Omental fat pad (tissue), 4 donors: ENCODE measurements around the gene ZNF502. TPM values are rescaled to one million over a fixed set of nuclear protein-coding genes. Genes with fewer than 3 reads are reported as not detected.

Experiments
- ATAC-seq: fragments of 150-250 bp; one replicate; pipeline ENCODE4 v1.9.1; 2016; ENCODE audit warnings: mild to moderate bottlenecking, moderate library complexity; ENCODE audit not compliant: low FRiP score
- DNase-seq: peaks from one replicate; pipeline ENCODE4 v3.0.0-alpha.2; 2019; ENCODE audit warnings: low spot score
- CTCF ChIP-seq, 3 donors: fragments of 450-650 bp; IDR thresholded peaks; one replicate each; pipeline ENCODE4 v1.5.1; 2016 to 2017; ENCODE audit warnings: antibody characterized with exemption in 3 of 3, mild to moderate bottlenecking in 3 of 3, moderate library complexity in 2 of 3
- total RNA-seq, 4 donors: library from RNA; depleted of rRNA; stranded (reverse); fragments of >200 nt; gene quantifications; one replicate each; pipeline ENCODE4 v1.1.0, GENCODE V29; 2016

ZNF502 gene
- total RNA-seq, 4 donors from 2014 or later: 3.3 to 7.3 (median 6.0) TPM

GRCh38 chr3:44764248-44764647 is 51.8 kb downstream of the ZNF502 start:
- no peak for ATAC-seq
- TF ChIP-seq CTCF (IDR thresholded peaks at IDR 0.05): no peak
- no peak for DNase-seq

GRCh38 chr3:44771424-44772098 is 59.1 kb downstream of the ZNF502 start:
- ATAC-seq (no peak), DNase-seq (no peak)
- TF ChIP-seq CTCF (IDR thresholded peaks at IDR 0.05): no peak

- TF ChIP-seq CTCF (IDR thresholded peaks at IDR 0.05): no peak
- DNase-seq (no peak), ATAC-seq (no peak)
Measured at GRCh38 chr3:44772099-44772442, 59.6 kb downstream of the ZNF502 start.

Other genes starting within 250 kb of the ZNF502 start
- 10 to 100 TPM in 1 of 4 donors, 1 to 10 TPM in 3; 4.6 to 10.1 (median 6.6) TPM for gene ZNF445, start 235.0 kb upstream of the ZNF502 start, total RNA-seq
- 1 to 10 TPM; 1.8 to 7.6 (median 3.9) TPM for gene ZKSCAN7, start 157.5 kb upstream of the ZNF502 start, total RNA-seq
- 1 to 10 TPM; 1.4 to 3.5 (median 1.8) TPM for gene ZNF660, start 127.7 kb upstream of the ZNF502 start, total RNA-seq
- 10 to 100 TPM; 10.2 to 19.7 (median 10.8) TPM for gene ZNF197, start 87.6 kb upstream of the ZNF502 start, total RNA-seq
- 10 to 100 TPM in 2 of 4 donors, 1 to 10 TPM in 2; 8.3 to 28.1 (median 12.8) TPM for gene ZNF35, start 63.9 kb upstream of the ZNF502 start, total RNA-seq
- 1 to 10 TPM; 1.9 to 5.4 (median 2.7) TPM for gene ZNF501, start 17.0 kb downstream of the ZNF502 start, total RNA-seq
- 10 to 100 TPM; 16.8 to 26.0 (median 20.7) TPM for gene KIAA1143, start 49.0 kb downstream of the ZNF502 start, total RNA-seq
- 1 to 10 TPM in 2 of 4 donors, under 1 TPM in 2; 0.44 to 1.7 (median 1.1) TPM for gene KIF15, start 49.1 kb downstream of the ZNF502 start, total RNA-seq
- 10 to 100 TPM in 3 of 4 donors, 1 to 10 TPM in 1; 6.1 to 22.1 (median 18.0) TPM for gene TMEM42, start 149.3 kb downstream of the ZNF502 start, total RNA-seq
- not detected for gene TGM4, start 161.9 kb downstream of the ZNF502 start, total RNA-seq